CD1c-positive myeloid dendritic cell (primary cell): ENCODE data around the gene MCM7.
A peak's percentile ranks its signal among the peaks of the same experiment; 100 is the strongest.

Experiments used
- DNase-seq: peaks from one replicate; pipeline ENCODE4 v3.0.0-alpha.2; 2016; ENCODE audit errors: extremely low spot score

MCM7 gene

GRCh38 chr7:100071018-100071723 lies 30.0 kb downstream of the MCM7 start:
- DNase-seq, result no peak

- DNase-seq, result no peak
Measured at GRCh38 chr7:100069991-100070390, 31.2 kb downstream of the MCM7 start.

- no peak for DNase-seq
Measured at GRCh38 chr7:100066953-100067352, 34.2 kb downstream of the MCM7 start.

GRCh38 chr7:100065452-100066186 lies 35.6 kb downstream of the MCM7 start:
- DNase-seq, result no peak

- no peak for DNase-seq
Measured at GRCh38 chr7:100064162-100064561, 37.0 kb downstream of the MCM7 start.

- no peak for DNase-seq
Measured at GRCh38 chr7:100063376-100063775, 37.8 kb downstream of the MCM7 start.

- DNase-seq, result no peak
Measured at GRCh38 chr7:100061518-100062193, 39.5 kb downstream of the MCM7 start.

- no peak for DNase-seq
Measured at GRCh38 chr7:100059251-100059739, 41.9 kb downstream of the MCM7 start.

- no peak for DNase-seq
Measured at GRCh38 chr7:100057006-100057405, 44.2 kb downstream of the MCM7 start.

- DNase-seq, result peak; percentile 52
Measured at GRCh38 chr7:100053215-100053614, 48.0 kb downstream of the MCM7 start.

GRCh38 chr7:100051611-100052010 lies 49.6 kb downstream of the MCM7 start:
- DNase-seq, result no peak

GRCh38 chr7:100049441-100050291 lies 51.5 kb downstream of the MCM7 start, which contains the start of gene ZSCAN21:
Gene ZSCAN21, plus strand, starts transcription at chr7:100049774. Its CDS starts 7,233 bp downstream, at chr7:100057007.
- DNase-seq, result peak; percentile 87

- DNase-seq, result no peak
Measured at GRCh38 chr7:100048680-100049079, 52.5 kb downstream of the MCM7 start.

GRCh38 chr7:100044718-100045117 lies 56.5 kb downstream of the MCM7 start:
- DNase-seq, result peak; percentile 23
